Liver (tissue), 9 donors: ENCODE measurements around the gene GADL1. TPM values are rescaled to one million over a fixed set of nuclear protein-coding genes. Genes with fewer than 3 reads are reported as not detected.

Experiments
- DNase-seq: peaks from one replicate; pipeline ENCODE4 v3.0.0-alpha.2; 2017; ENCODE audit warnings: low spot score
- H3K27ac ChIP-seq, 2 donors: one replicate each; pipeline ENCODE4 v1.7.0; 2013; ENCODE audit warnings: inconsistent platforms in 2 of 2, low read length in 2 of 2, control low read depth in 1 of 2, low read depth in 1 of 2, mild to moderate bottlenecking in 1 of 2
- H3K27me3 ChIP-seq, 4 donors: one replicate each; pipeline versions ENCODE4 v1.6.1 to v1.7.0; 2013; ENCODE audit warnings: low read length in 3 of 4, inconsistent platforms in 1 of 4, mild to moderate bottlenecking in 1 of 4, moderate library complexity in 1 of 4; ENCODE audit not compliant: control insufficient read depth in 4 of 4, insufficient read depth in 4 of 4
- H3K36me3 ChIP-seq, 4 donors: one replicate each; pipeline versions ENCODE4 v1.6.1 to v1.7.0; 2013; ENCODE audit warnings: low read length in 3 of 4, mild to moderate bottlenecking in 3 of 4, low read depth in 1 of 4, moderate library complexity in 1 of 4; ENCODE audit not compliant: control insufficient read depth in 4 of 4, insufficient read depth in 3 of 4
- H3K4me1 ChIP-seq, 4 donors: one replicate each; pipeline versions ENCODE4 v1.6.1 to v1.7.0; 2013; ENCODE audit warnings: low read length in 3 of 4, mild to moderate bottlenecking in 3 of 4, moderate library complexity in 1 of 4; ENCODE audit not compliant: control insufficient read depth in 4 of 4, insufficient read depth in 4 of 4
- H3K4me3 ChIP-seq, 3 donors: one replicate each; pipeline versions ENCODE4 v1.6.1 to v1.7.0; 2013; ENCODE audit warnings: low read length in 3 of 3, control low read depth in 1 of 3, low read depth in 1 of 3, mild to moderate bottlenecking in 1 of 3
- H3K9ac ChIP-seq, 2 donors: one replicate each; pipeline ENCODE4 v1.7.0; 2013; ENCODE audit warnings: low read length in 2 of 2, mild to moderate bottlenecking in 2 of 2, moderate library complexity in 2 of 2, control low read depth in 1 of 2, low read depth in 1 of 2
- H3K9me3 ChIP-seq, 4 donors: one replicate each; pipeline versions ENCODE4 v1.6.1 to v1.7.0; 2013; ENCODE audit warnings: low read length in 3 of 4; ENCODE audit not compliant: control insufficient read depth in 4 of 4
- EGR1 ChIP-seq, 2 donors: IDR thresholded peaks; 2 replicates each; pipeline ENCODE4 v1.6.1; 2016 to 2018; ENCODE audit warnings: antibody characterized with exemption in 2 of 2, low read depth in 2 of 2
- FOXA1 ChIP-seq: IDR thresholded peaks from 2 replicates; pipeline ENCODE4 v1.6.1; 2016; ENCODE audit warnings: antibody characterized with exemption
- FOXA2 ChIP-seq: IDR thresholded peaks from 2 replicates; pipeline ENCODE4 v1.6.1; 2016; ENCODE audit warnings: antibody characterized with exemption
- GABPA ChIP-seq, 2 donors: IDR thresholded peaks in 1 of 2; conservative IDR thresholded peaks in 1 of 2; 2 replicates each; pipeline ENCODE4 v1.6.1; 2016; ENCODE audit warnings: antibody characterized with exemption in 2 of 2, mild to moderate bottlenecking in 1 of 2, moderate library complexity in 1 of 2
- HNF4A ChIP-seq, 2 donors: conservative IDR thresholded peaks; 2 replicates each; pipeline ENCODE4 v1.6.1; 2016; ENCODE audit warnings: antibody characterized with exemption in 2 of 2, mild to moderate bottlenecking in 2 of 2
- HNF4G ChIP-seq: IDR thresholded peaks from 2 replicates; pipeline ENCODE4 v1.6.1; 2016; ENCODE audit warnings: antibody characterized with exemption
- JUND ChIP-seq, 2 donors: IDR thresholded peaks; 2 replicates each; pipeline ENCODE4 v1.6.1; 2016; ENCODE audit warnings: antibody characterized with exemption in 2 of 2
- NR2F2 ChIP-seq: IDR thresholded peaks from 2 replicates; pipeline ENCODE4 v1.6.1; 2016; ENCODE audit warnings: antibody characterized with exemption
- RAD21 ChIP-seq, 2 donors: IDR thresholded peaks; 2 replicates each; pipeline ENCODE4 v1.6.1; 2016; ENCODE audit warnings: antibody characterized with exemption in 2 of 2, mild to moderate bottlenecking in 2 of 2
- RXRA ChIP-seq, 2 donors: IDR thresholded peaks; 2 replicates each; pipeline ENCODE4 v1.6.1; 2017 to 2018; ENCODE audit warnings: antibody characterized with exemption in 2 of 2, mild to moderate bottlenecking in 1 of 2
- SP1 ChIP-seq: IDR thresholded peaks from 2 replicates; pipeline ENCODE4 v1.6.1; 2018; ENCODE audit warnings: antibody characterized with exemption, mild to moderate bottlenecking
- TAF1 ChIP-seq: conservative IDR thresholded peaks from 2 replicates; pipeline ENCODE4 v1.6.1; 2016; ENCODE audit warnings: antibody characterized with exemption, mild to moderate bottlenecking
- YY1 ChIP-seq: IDR thresholded peaks from 2 replicates; pipeline ENCODE4 v1.6.1; 2016; ENCODE audit warnings: antibody characterized with exemption, mild to moderate bottlenecking
- polyA plus RNA-seq, 2 donors: library from polyadenylated mRNA; stranded (reverse) in 1 of 2; unstranded in 1 of 2; fragments of 200-250 nt in 1 of 2; fragments of >200 nt in 1 of 2; fragmentation: Nextera tagmentation in 1 of 2; extraction: Ambion mirVana in 1 of 2; gene quantifications; one replicate each; pipeline versions ENCODE4 v1.2.1 to v1.2.3, GENCODE V29; 2013 to 2015
- total RNA-seq, 2 donors: library from RNA; depleted of rRNA; stranded (reverse); fragments of >200 nt; gene quantifications; one replicate each; pipeline ENCODE4 v1.2.3, GENCODE V29; 2014
- TF ChIP-seq, protein P1 (sequence below): IDR thresholded peaks from 2 replicates; pipeline ENCODE4 v1.6.1; 2016; ENCODE audit warnings: antibody characterized with exemption
- TF ChIP-seq, protein P2 (sequence below): IDR thresholded peaks from 2 replicates; pipeline ENCODE4 v1.6.1; 2016; ENCODE audit warnings: antibody characterized with exemption, mild to moderate bottlenecking
- TF ChIP-seq, protein P3 (sequence below): fragments of 150-350 bp; IDR thresholded peaks from 2 replicates; pipeline ENCODE4 v1.5.1; 2017; ENCODE audit warnings: improper control_type of control experiment, low read depth, low read length; ENCODE audit not compliant: missing input control
- TF ChIP-seq, protein P4 (sequence below): IDR thresholded peaks from 2 replicates; pipeline ENCODE4 v1.6.1; 2016; ENCODE audit warnings: antibody characterized with exemption
- TF ChIP-seq, protein P5 (sequence below): IDR thresholded peaks from 2 replicates; pipeline ENCODE4 v1.6.1; 2016; ENCODE audit warnings: antibody characterized with exemption
- donor health status: healthy.
- donor health status: healthy.
- donor health status: healthy.
- donor health status: healthy.
- donor health status: healthy.

The GADL1 gene
- total and polyA plus RNA-seq, 4 donors, result not detected

DNA sequence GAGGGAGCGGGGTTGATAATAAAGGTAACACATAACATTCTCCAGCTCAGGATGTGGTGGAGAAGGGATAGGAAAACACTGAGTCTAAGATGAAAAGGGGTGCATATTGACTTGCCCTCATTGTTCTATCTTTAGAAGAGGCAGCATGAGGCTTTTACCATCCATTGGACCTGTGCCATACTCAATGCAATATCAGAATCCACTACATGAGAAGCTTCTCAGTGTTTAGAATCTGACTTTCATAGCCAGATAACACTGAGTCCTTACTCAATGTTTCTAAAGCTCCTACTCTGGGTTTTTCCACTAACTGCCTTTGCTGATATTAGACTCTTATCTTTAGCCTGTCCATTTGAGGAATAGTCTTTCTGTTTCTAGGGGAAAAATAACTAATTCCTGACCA, 24.3 kb upstream of the GADL1 start (continued):
- TF ChIP-seq, protein P1, sequence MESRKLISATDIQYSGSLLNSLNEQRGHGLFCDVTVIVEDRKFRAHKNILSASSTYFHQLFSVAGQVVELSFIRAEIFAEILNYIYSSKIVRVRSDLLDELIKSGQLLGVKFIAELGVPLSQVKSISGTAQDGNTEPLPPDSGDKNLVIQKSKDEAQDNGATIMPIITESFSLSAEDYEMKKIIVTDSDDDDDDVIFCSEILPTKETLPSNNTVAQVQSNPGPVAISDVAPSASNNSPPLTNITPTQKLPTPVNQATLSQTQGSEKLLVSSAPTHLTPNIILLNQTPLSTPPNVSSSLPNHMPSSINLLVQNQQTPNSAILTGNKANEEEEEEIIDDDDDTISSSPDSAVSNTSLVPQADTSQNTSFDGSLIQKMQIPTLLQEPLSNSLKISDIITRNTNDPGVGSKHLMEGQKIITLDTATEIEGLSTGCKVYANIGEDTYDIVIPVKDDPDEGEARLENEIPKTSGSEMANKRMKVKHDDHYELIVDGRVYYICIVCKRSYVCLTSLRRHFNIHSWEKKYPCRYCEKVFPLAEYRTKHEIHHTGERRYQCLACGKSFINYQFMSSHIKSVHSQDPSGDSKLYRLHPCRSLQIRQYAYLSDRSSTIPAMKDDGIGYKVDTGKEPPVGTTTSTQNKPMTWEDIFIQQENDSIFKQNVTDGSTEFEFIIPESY, result no peak
- TF ChIP-seq FOXA2, result no peak

DNA sequence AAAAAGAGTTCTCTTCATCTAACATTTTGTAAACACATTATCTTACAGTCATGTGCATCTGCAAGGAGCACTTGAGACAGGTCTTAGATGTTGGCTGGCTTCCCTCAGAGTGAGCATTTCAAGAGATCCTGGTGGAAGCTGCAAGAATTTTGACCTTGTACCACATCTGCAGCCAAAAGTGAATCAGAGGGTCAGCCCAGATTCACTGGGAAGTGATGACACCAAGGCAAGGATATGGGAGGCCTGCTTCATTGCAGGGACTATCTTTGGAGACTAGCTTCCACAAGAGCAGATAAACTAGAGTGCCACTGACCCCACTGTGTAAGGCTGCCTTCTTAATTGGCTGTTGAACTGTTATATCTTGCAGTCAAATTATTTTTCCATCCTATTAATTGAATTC, 21.3 kb upstream of the GADL1 start:
- Histone ChIP-seq H3K27ac (no peak overlapping the region), H3K36me3 (no peaks in the 10 kb centered on the region), H3K4me3 (no peak overlapping the region), H3K27me3 (no peaks in the 10 kb centered on the region), H3K9me3 (peaks cover 2 to 5% (median 3%) of the 10 kb centered on the region in 4 donors), H3K9ac (no peak overlapping the region), H3K4me1 (no peaks in the 10 kb centered on the region)
- TF ChIP-seq, protein P2, sequence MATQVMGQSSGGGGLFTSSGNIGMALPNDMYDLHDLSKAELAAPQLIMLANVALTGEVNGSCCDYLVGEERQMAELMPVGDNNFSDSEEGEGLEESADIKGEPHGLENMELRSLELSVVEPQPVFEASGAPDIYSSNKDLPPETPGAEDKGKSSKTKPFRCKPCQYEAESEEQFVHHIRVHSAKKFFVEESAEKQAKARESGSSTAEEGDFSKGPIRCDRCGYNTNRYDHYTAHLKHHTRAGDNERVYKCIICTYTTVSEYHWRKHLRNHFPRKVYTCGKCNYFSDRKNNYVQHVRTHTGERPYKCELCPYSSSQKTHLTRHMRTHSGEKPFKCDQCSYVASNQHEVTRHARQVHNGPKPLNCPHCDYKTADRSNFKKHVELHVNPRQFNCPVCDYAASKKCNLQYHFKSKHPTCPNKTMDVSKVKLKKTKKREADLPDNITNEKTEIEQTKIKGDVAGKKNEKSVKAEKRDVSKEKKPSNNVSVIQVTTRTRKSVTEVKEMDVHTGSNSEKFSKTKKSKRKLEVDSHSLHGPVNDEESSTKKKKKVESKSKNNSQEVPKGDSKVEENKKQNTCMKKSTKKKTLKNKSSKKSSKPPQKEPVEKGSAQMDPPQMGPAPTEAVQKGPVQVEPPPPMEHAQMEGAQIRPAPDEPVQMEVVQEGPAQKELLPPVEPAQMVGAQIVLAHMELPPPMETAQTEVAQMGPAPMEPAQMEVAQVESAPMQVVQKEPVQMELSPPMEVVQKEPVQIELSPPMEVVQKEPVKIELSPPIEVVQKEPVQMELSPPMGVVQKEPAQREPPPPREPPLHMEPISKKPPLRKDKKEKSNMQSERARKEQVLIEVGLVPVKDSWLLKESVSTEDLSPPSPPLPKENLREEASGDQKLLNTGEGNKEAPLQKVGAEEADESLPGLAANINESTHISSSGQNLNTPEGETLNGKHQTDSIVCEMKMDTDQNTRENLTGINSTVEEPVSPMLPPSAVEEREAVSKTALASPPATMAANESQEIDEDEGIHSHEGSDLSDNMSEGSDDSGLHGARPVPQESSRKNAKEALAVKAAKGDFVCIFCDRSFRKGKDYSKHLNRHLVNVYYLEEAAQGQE, result no peak
- TF ChIP-seq EGR1 (IDR thresholded peaks at IDR 0.05; ENCODE audit: low read depth in 2 of 2) (no peak), NR2F2 (peak; percentile 75), HNF4A (conservative IDR thresholded peaks at IDR 0.05) (no peak), FOXA2 (no peak), SP1 (peak; percentile 25), YY1 (no peak), RAD21 (IDR thresholded peaks at IDR 0.05) (no peak), RXRA (IDR thresholded peaks at IDR 0.05) (peak; percentile 55 to 62), JUND (IDR thresholded peaks at IDR 0.05) (no peak), TAF1 (no peak), FOXA1 (no peak), HNF4G (no peak), GABPA (IDR thresholded peaks at IDR 0.05 in 1 of 2, conservative IDR thresholded peaks at IDR 0.05 in 1 of 2) (no peak)
- TF ChIP-seq, protein P3, sequence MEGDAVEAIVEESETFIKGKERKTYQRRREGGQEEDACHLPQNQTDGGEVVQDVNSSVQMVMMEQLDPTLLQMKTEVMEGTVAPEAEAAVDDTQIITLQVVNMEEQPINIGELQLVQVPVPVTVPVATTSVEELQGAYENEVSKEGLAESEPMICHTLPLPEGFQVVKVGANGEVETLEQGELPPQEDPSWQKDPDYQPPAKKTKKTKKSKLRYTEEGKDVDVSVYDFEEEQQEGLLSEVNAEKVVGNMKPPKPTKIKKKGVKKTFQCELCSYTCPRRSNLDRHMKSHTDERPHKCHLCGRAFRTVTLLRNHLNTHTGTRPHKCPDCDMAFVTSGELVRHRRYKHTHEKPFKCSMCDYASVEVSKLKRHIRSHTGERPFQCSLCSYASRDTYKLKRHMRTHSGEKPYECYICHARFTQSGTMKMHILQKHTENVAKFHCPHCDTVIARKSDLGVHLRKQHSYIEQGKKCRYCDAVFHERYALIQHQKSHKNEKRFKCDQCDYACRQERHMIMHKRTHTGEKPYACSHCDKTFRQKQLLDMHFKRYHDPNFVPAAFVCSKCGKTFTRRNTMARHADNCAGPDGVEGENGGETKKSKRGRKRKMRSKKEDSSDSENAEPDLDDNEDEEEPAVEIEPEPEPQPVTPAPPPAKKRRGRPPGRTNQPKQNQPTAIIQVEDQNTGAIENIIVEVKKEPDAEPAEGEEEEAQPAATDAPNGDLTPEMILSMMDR, result no peak
- TF ChIP-seq, protein P1, result no peak
- TF ChIP-seq, protein P4, sequence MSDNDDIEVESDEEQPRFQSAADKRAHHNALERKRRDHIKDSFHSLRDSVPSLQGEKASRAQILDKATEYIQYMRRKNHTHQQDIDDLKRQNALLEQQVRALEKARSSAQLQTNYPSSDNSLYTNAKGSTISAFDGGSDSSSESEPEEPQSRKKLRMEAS, result no peak
- TF ChIP-seq, protein P5, sequence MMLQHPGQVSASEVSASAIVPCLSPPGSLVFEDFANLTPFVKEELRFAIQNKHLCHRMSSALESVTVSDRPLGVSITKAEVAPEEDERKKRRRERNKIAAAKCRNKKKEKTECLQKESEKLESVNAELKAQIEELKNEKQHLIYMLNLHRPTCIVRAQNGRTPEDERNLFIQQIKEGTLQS, result no peak
- DNase-seq, result no peak
